Activated gamma-delta T cell treated with anti-CD3 and anti-CD28 coated beads, Interleukin-2, amount 50 U/mL, for 16 hours (primary cell): ENCODE results near the gene NEUROD2.

Experiments
- DNase-seq: peaks from one replicate; pipeline ENCODE4 v3.0.0-alpha.2; 2020; ENCODE audit warnings: low read depth

NEUROD2 gene

DNA sequence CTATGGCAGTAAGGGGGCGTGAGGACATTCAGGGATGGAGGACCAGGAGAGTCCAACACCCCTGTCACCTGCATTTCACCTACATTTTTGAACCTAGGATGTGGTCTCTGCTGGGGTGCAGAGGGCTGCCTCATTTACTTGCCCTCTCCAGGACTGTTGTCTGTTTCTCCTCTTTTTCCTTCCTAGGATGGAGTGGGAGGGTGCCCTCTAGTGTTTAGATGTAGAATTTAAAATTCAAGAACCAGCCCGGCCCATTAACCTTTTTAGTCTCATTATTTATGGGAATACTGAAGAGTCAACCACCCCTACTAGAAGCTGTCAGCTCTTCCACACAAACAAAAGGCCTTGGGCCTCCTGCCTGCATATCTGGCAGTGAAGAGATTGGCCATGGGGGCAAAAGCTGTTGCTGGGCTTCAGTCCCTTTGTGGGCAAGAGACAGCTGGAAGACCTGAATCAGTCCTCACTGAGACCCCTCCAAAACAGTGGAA is 26.7 kb upstream of the NEUROD2 start:
- DNase-seq = no peak

GRCh38 chr17:39633570-39634183 is 26.0 kb upstream of the NEUROD2 start:
- no peak for DNase-seq

DNA sequence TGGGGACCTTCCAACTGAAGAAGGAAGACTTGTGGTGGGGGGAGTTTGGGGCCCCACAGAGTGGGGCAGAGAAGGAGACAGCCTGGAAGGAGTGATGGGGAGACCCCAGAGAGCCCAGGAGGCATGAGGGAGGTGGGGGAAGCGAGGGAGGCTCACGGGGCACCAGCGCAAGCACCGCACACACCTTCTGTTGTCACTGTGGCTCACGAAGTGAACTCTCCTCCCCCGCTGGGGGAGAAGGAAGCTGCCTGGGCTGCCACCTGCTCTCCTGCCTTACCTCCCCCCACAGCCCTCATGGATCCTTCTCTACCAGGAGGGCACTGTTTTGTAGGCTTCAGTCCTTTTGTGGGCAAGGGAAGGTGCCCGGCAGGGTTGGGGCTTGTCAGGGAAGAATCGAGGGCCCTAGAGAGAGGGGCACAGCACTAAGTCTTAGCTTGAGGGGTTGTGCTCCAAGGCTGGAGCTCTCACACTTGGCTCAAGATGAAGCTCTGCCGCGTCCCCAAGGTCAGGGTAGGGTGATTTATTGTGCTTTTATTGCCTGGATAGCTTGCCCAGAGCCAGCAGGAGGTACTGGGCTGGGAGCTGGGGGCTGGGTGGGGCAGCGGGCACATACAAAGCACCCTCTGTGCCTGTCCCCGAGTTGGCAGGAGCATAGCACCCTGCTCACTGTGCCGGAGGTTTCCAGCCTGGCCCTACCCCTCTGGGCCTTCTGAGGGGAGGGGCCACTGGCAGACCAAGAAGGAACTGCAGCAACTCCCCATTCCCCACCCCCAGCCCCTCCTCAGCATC is 24.6 kb upstream of the NEUROD2 start:
- DNase-seq = no peak

DNA sequence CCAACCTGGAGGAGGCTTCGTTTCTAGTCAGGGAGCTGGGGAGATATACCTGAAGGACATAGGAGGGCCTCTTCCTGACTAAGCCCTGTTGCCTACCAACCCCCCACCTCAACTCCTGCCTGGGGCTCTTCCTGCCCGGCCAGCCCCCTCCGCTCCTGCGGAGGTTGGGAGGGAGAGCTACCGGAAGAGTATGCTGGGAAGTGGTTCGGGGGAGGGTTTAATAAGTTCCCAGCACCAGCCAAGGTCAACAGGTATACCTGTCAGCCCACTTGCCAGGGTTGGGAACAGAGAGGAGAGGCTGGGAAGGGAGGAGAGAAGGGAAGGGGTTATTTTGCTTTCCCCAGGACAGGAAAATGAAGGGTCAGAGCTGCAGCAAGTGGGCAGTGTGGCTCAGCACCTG is 23.7 kb upstream of the NEUROD2 start:
- no peak for DNase-seq

DNA sequence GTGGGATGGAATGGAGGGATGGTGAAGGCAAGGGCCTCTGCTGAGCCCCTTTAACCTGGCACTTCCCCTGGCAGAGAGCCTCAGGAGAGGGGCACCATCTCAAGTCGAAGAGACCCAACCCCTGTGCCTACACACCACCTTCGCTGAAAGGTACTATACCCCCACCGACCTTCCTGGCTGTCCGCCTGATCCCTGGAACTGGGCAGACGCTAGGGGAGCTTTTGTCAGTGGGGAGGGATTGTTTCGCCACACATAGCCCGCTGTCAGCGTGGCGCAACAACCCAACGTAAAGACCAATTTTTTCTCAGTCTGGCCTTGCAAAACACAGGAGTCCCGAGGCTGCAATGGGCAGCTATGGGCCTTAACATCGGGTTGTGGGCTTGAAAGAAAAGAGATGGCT is 22.2 kb upstream of the NEUROD2 start:
- DNase-seq = no peak

DNA sequence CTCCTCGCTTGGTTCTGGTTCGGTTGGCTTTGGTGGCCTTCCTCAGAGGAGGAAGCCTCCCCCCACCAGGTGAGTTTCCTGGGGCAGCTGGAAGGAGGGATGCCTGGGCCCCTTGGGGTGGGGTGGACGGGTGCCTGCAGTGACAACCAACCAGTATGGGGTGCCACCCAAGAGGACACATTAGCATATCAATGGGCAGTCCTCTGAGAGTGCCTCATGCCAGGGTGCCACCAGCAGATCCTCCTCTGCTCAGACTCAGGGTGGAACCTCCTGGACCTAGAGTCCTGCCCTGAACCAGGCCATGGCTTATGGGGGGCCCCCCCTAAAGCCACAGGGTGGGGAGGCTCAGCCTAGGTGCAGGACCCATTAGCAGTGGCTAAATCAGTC is 21.8 kb upstream of the NEUROD2 start:
- no peak for DNase-seq

DNA sequence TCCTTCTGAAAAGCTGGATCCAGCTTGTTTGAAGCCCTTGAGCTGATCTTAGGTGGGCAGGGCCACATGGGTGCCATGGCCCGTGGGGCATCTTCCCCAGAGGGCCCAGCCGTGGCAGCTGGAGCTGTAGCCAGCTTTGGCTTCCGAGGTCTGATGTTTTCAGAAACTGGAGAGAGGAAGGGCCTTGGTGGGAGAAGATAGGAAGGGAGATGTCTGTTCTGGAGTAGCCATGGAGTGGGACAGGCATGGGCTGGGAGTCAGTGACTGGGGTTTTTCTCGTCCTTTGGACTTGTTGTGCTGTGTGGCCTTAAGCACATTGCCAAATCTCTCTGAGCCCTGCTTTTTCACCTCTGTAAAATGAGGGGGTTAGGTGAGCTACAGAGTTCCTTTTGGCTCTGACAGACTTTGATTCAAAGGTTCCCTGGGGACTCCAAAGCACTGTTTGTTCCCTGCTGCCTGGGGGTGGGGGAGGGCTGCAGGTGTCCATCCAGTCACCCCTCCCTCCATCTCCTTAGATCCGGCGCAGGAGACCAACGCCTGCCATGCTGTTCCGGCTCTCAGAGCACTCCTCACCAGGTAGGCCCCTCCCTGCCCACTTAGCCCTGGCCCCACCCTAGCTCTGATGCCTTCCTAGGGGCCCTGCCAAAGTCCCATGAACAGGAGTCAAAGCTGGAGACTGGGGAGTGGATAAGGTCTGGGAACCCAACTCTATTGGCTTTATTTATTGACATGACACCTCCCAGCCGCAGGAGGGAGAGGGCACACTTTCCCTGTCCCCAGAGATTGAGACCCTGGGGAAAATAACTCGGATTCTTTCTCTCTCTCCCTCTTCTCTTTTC is 21.2 kb upstream of the NEUROD2 start:
- no peak for DNase-seq

DNA sequence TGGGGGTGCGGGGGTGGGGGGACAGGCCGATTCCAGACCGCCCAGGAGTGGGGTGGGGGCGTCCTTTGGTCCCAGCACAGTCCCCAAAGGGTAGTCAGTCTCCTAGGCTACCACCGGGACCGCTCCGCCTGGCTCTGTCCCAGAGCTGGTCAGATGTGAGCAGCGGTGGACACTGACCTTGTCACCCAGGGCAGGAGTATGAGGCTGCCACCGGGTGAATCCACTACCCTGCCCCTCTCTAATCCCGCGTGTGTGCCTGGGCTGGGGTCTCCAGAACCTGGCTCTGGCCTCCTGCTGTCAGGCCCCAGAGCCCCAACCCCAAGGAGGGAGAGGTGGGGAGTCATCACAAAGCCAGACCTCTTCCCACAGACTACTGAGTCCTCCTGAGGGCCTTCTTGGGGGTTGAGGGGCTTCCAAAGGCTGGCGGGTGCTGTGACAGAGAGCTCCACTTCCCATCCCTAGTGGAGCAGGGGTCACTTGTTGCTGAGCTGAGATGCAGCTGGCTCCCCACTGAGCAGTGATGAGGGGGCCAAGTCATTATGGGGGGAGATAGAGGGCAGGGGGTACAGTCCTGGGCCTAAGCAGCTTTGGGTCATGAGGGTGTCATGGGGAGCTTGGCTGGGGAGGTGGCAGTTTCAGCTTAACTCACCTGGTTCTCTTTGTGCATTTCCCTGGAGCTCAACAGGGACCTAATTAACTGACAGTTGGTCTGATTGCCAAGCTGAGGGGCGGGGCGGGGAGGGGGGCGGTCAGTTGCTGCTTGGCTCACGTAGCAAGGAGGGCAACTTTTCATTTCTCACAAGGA is 20.2 kb upstream of the NEUROD2 start:
- DNase-seq = no peak

- DNase-seq = no peak
Measured at GRCh38 chr17:39627047-39627711, 19.5 kb upstream of the NEUROD2 start.

DNA sequence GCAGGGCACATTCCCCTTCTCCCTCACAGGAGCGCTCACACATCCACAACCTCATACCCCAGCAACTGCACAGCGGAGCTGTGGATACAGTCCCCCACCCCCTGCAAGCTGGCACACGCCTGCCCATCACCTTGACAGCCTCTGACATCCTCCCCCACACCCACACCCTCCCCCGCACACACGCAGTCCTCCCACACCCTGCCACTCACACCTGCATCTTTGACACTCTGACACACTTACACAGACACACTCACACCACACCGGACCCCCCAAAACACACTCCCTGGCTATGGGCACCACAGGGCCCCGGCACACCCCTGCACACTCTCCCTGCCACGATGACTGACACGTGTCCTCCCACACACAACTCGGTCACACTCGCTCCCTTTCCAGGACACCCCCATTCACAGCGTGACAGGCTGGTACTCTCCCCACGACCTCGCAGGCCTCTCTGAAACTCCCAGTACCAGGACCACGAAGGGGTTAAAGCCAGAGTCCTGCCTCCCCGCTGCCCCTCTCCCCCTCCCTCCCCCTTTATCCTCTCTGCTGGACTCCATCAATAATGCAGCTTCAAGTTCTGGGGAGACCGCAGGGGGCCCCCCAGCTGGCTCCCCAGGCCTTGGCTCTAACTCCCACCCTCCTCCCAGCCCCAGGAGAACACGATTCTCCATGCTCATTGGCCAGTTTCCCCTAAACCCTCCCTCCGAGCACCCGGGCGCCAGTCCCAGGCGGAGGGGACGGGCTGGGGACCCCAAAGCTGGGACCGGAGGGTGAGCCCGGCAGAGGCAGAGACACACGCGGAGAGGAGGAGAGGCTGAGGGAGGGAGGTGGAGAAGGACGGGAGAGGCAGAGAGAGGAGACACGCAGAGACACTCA is 18.7 kb upstream of the NEUROD2 start, which contains the start of gene PPP1R1B:
TSS of gene PPP1R1B (plus strand) at position 782 of the 876 bp plus-strand sequence. CDS start 441 bp downstream, outside the sequence.
- DNase-seq = no peak

DNA sequence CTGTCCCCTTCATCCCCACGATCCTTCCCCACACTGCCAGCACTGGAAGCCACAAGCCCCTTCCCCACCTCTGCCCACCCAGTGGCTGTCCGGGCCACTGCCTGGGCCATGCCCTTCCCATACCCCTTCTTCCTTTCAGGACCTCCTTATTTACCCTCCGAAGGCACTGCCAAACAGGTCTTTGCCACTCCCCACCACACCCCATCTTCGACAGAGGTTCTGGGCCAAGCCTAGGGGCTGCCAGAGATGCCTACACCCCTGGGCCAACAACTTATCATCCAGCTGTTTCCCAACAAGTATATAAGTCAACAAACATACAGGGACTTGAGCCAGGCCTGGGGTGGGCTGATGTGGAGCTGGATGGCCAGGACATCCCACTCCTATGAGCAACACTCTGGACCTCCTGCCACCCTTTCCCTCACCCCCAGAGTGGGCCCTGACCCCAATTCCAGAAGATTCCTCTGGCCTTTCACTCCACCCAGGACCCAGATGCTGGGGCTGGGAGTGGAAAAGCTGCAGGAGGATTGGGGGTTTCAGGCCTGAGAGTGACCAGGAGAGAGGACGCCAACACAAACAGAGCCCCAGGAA is 17.6 kb upstream of the NEUROD2 start:
- DNase-seq = no peak

GRCh38 chr17:39624313-39624712 is 16.6 kb upstream of the NEUROD2 start:
- no peak for DNase-seq

GRCh38 chr17:39623356-39623950 is 15.7 kb upstream of the NEUROD2 start:
- peak; percentile 82 for DNase-seq

- DNase-seq = peak; percentile 29
Measured at GRCh38 chr17:39622380-39623006, 14.8 kb upstream of the NEUROD2 start.

DNA sequence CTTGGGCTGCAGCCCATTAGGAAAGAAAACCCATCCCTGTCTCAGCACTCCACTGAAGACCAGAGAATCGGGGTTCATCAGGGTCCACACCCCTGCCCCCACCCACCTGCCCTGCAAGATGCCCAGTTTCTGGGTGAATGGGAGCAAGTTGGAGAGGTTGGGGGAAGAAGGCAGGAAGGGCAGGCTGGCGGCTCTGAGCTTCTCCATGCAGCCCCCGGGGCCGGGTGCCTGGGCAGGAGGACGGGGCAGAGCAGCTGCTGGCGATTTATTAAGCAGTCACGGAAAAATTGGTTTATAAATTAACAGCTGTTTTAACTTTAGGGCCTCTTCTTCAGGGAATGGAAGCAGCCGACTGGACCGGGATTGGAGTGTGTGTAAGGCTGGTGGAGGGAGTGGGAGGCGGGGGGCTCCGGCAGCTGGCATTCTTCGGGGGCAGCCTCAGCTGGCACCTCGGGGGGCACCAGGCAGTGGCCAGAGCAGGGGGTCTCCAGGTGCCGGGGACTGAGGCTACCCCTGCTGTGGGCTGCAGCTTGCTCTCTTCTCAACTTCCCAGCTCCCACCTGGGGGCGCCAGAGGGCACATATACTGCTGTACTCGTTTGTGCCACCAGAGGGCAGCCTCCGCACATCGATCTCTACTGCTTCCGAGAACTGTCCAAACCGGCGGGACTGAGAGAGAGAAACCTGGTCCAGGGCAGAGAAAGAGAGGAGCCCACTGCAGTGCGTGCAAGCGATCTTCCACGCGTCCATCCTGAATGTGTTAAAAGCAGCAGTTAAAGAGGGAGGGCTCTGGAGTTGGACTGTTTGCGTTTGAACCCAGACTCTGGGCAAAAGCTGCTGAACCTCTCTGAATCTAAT is 14.0 kb upstream of the NEUROD2 start:
- DNase-seq = peak; percentile 84

DNA sequence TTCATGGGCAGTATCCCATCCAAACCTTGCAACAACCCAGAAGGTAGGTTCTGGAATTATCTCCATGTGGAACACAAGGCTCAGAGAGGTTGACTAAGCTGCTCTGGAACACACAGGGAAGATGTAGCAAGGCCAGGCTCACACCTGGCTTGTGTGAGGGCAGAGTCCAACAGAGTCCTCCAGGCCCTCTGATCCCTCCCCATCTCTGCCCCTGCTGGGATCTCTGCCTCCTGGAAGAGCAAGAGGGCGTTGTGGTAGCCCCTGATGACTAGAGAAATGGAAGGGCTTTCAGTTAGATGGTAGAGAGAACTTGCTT is 12.0 kb upstream of the NEUROD2 start:
- no peak for DNase-seq

GRCh38 chr17:39618956-39619785 is 11.5 kb upstream of the NEUROD2 start:
- no peak for DNase-seq
